ENCODE results near the gene ZNF513. TPM values are rescaled to one million over a fixed set of nuclear protein-coding genes. Genes with fewer than 3 reads are reported as not detected.

Gene ZNF513
- total and polyA plus RNA-seq, 3 donors from 2014 or later = 26.7 to 39.8 (median 39.4) TPM

DNA sequence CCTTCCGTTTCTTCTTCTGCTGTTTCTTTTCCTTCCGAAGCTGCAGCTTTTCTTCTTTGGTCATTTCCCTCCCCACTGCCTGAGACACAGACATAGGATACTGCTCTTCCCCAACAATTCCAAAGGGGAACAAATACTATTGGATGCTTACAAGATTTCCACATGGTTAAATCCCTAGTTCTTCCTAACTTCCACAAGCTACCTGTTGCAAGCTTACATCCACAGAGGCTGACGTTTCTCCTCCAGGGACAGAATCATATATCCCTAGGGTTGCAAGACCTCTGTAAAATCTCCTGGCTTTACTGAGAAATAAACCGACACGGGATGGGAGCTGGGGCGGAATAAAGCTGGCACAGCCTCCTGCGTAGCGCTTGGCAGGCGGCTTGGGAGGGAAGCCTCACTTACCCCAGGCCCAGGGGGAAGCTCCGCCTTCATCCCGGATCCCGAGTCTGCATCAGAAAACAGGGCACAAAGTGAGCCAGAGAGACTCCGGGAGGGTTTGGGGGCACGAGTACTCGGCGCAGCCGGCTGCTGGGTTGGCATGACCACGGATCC is 11.0 kb downstream of the ZNF513 start:
- DNase-seq = no peak
- TF ChIP-seq POLR2A (IDR thresholded peaks at IDR 0.05) = no peak
- TF ChIP-seq, protein P1, sequence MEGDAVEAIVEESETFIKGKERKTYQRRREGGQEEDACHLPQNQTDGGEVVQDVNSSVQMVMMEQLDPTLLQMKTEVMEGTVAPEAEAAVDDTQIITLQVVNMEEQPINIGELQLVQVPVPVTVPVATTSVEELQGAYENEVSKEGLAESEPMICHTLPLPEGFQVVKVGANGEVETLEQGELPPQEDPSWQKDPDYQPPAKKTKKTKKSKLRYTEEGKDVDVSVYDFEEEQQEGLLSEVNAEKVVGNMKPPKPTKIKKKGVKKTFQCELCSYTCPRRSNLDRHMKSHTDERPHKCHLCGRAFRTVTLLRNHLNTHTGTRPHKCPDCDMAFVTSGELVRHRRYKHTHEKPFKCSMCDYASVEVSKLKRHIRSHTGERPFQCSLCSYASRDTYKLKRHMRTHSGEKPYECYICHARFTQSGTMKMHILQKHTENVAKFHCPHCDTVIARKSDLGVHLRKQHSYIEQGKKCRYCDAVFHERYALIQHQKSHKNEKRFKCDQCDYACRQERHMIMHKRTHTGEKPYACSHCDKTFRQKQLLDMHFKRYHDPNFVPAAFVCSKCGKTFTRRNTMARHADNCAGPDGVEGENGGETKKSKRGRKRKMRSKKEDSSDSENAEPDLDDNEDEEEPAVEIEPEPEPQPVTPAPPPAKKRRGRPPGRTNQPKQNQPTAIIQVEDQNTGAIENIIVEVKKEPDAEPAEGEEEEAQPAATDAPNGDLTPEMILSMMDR (IDR thresholded peaks at IDR 0.05) = no peak
- Histone ChIP-seq H3K4me3 (peak overlapping the region; percentile 86 to 87), H3K27me3 (no peaks in the 10 kb centered on the region), H3K9me3 (no peaks in the 10 kb centered on the region), H3K27ac (peak overlapping the region; percentile 71 to 92), H3K4me1 (peaks cover 23% of the 10 kb centered on the region), H3K36me3 (ENCODE audit: low read depth, missing control alignments) (no peaks in the 10 kb centered on the region)
- 1% methylated on average over 9 to 18 of the region's 18 CpGs for WGBS, 2 donors
- intact Hi-C loops (cut with DNase I; ENCODE audit: low total_unique reads) = no loop called here

DNA sequence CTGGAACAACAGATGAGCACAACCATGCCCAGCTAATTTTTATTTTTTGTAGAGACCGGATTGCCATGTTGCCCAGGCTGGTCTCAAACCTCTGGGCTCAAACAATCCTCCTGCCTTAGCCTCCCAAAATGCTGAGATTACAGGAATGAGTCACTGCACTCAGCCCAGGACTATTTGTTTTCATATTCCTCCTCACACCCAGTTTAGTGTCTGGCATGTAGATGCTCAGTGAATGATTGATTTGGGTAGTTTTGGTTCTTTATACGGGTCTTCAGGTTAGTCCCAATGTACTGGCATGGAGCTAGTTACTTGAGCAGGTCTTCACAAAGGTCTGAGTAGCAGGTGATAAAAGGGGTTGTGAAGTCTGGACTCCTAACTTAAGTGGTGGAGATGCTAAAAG is 16.6 kb downstream of the ZNF513 start:
- Histone ChIP-seq H3K27me3 (no peaks in the 10 kb centered on the region), H3K36me3 (ENCODE audit: low read depth, missing control alignments) (no peaks in the 10 kb centered on the region), H3K9me3 (no peaks in the 10 kb centered on the region), H3K4me1 (peaks cover 5% of the 10 kb centered on the region), H3K4me3 (no peak overlapping the region), H3K27ac (no peak overlapping the region)
- no peak for DNase-seq
- 88 to 93% methylated on average over 2 of the region's 2 CpGs for WGBS, 2 donors
- intact Hi-C loops (cut with DNase I; ENCODE audit: low total_unique reads) = no loop called here
- TF ChIP-seq, protein P1 (IDR thresholded peaks at IDR 0.05) = no peak
- TF ChIP-seq POLR2A (IDR thresholded peaks at IDR 0.05) = no peak

DNA sequence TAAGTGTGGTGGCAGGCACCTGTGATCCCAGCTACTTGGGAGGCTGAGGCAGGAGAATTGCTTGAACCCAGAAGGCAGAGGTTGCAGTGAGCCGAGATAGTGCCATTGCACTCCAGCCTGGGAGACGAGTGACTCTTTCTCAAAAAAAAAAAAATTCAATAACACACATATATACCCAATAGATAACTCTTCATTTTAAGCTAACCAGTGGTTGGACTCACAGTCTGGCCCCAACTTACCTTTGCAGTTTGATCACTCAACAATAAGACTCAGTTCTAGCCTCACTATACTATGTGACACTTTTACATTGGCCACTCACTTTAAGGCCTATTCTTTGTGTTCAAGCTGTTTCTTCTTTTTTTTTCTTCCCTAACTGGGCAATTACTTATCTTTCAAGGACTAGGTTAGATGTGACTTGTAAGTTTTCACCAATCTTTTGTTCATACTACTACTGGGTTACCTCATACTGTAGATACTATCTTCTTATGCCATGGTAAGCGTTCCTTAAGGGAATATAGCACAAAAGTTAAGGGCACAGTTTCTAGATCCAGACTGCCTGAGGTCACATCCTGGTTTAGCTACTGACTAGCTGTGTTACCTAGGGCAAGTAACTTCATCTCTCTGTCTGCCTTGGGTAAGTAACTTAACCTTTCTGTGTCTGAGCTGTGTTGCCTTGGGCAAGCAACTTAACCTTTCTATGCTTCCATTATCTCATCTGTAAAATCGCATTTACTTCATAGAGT is 17.7 kb downstream of the ZNF513 start:
- 80 to 87% methylated on average over 4 of the region's 4 CpGs for WGBS, 2 donors
- no peaks in the 10 kb centered on the region for H3K36me3 ChIP-seq (ENCODE audit: low read depth, missing control alignments)
- no peaks in the 10 kb centered on the region for H3K9me3 ChIP-seq
- DNase-seq = no peak
- H3K27ac ChIP-seq = no peak overlapping the region
- no peak overlapping the region for H3K4me3 ChIP-seq
- no peaks in the 10 kb centered on the region for H3K27me3 ChIP-seq
- TF ChIP-seq, protein P1 (IDR thresholded peaks at IDR 0.05) = no peak
- TF ChIP-seq POLR2A (IDR thresholded peaks at IDR 0.05) = no peak
- intact Hi-C loops (cut with DNase I; ENCODE audit: low total_unique reads) = no loop called here
- H3K4me1 ChIP-seq = peaks cover 5% of the 10 kb centered on the region

DNA sequence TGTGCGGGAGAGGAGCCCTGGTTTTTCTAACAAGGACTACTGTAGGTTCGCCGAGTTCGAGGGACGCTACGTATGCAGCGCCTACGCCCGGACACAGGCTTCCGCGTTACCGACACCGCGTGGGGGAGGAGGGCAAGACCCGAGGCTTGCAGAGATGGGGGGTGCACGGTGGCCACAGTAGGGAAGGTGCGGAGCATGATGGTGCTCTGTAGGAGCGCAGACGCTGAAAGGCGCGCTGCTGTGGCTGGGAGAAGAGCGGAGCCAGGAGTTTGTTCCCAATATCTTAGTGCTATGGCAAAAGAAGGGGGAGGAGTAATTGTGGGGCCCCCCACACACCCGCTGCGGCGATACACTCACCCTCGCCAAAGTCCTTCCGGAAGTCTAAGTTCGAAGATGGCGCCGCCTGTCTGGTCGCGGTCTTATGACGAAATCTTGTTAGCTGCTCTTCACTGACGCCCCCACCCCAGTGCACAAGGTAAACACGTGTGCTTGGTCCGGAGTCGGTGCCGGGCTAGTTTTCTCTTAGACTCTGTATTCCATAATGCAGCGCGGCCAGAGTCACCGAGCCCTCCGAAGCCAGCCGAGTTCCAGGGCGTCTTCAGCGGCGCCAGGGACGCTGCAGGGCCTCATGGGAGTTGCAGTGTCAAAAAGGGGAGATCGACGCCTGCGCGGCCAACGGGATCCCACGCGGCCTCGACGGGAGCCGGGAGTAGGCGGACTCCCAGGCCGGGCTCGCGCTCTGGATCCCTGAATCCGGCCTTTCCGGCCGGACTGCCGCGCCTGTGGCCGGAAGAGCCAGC is 24.0 kb downstream of the ZNF513 start, which contains the start of gene GTF3C2:
Gene GTF3C2, minus strand, starts transcription at position 383 of the 800 bp plus-strand sequence. CDS start 13,210 bp downstream, outside the sequence.
- intact Hi-C loops (cut with DNase I; ENCODE audit: low total_unique reads) = no loop called here
- 0% methylated on average over 36 to 66 of the region's 67 CpGs for WGBS, 2 donors
- DNase-seq = peak; percentile 97
- Histone ChIP-seq H3K27ac (peak within 1 kb of the TSS; percentile 88 to 89), H3K4me1 (peaks cover 31% of the 10 kb centered on the region), H3K36me3 (ENCODE audit: low read depth, missing control alignments) (no peaks in the 10 kb centered on the region), H3K9me3 (no peaks in the 10 kb centered on the region), H3K27me3 (no peaks in the 10 kb centered on the region), H3K4me3 (peak within 1 kb of the TSS; percentile 91 to 94)
- TF ChIP-seq POLR2A (IDR thresholded peaks at IDR 0.05) = no peak
- TF ChIP-seq, protein P1 (IDR thresholded peaks at IDR 0.05) = peak in 2 of 3 experiments; percentile 22 to 42
